Activated CD4-positive, CD25-positive, alpha-beta regulatory T cell treated with anti-CD3 and anti-CD28 coated beads, Interleukin-2, amount 50 U/mL, for 16 hours (primary cell): ENCODE measurements around the gene ILRUN.
"Not testable (repeated sequence)": the region's sequence is repeated elsewhere in the genome, so short reads cannot be mapped to it uniquely, and the experiment has no call there.

Source experiments
- DNase-seq: peaks from one replicate; pipeline ENCODE4 v3.0.0-alpha.2; 2020; ENCODE audit warnings: low read depth, low spot score

ILRUN gene

GRCh38 chr6:34697544-34697836, 923 bp upstream of the ILRUN start:
- no peak for DNase-seq

GRCh38 chr6:34696189-34696738, 303 bp downstream of the ILRUN start:
- DNase-seq: no peak

- DNase-seq: no peak
Observed at GRCh38 chr6:34695729-34696188, 808 bp downstream of the ILRUN start.

- DNase-seq: no peak
Observed at GRCh38 chr6:34692280-34692679, 4.3 kb downstream of the ILRUN start.

GRCh38 chr6:34689742-34690141, 6.8 kb downstream of the ILRUN start:
- no peak for DNase-seq

- no peak for DNase-seq
Observed at GRCh38 chr6:34688956-34689355, 7.6 kb downstream of the ILRUN start.

- no peak for DNase-seq
Observed at GRCh38 chr6:34684919-34685318, 11.6 kb downstream of the ILRUN start.

GRCh38 chr6:34684364-34684763, 12.2 kb downstream of the ILRUN start:
- DNase-seq: no peak

GRCh38 chr6:34680802-34681515, 15.6 kb downstream of the ILRUN start:
- DNase-seq: no peak

GRCh38 chr6:34680313-34680712, 16.3 kb downstream of the ILRUN start:
- not testable (repeated sequence) for DNase-seq

- no peak for DNase-seq
Observed at GRCh38 chr6:34679552-34680253, 16.9 kb downstream of the ILRUN start.

GRCh38 chr6:34676140-34676539, 20.4 kb downstream of the ILRUN start:
- no peak for DNase-seq

GRCh38 chr6:34674930-34675329, 21.6 kb downstream of the ILRUN start:
- DNase-seq: not testable (repeated sequence)

- no peak for DNase-seq
Observed at GRCh38 chr6:34674268-34674639, 22.3 kb downstream of the ILRUN start.

GRCh38 chr6:34673064-34673463, 23.5 kb downstream of the ILRUN start:
- DNase-seq: no peak

- DNase-seq: no peak
Observed at GRCh38 chr6:34672657-34673043, 23.9 kb downstream of the ILRUN start.

GRCh38 chr6:34671801-34672656, 24.5 kb downstream of the ILRUN start:
- DNase-seq: peak; percentile 57

GRCh38 chr6:34671367-34671766, 25.2 kb downstream of the ILRUN start:
- DNase-seq: no peak

GRCh38 chr6:34668799-34669198, 27.8 kb downstream of the ILRUN start:
- not testable (repeated sequence) for DNase-seq

GRCh38 chr6:34667481-34668238, 28.9 kb downstream of the ILRUN start:
- no peak for DNase-seq

- DNase-seq: no peak
Observed at GRCh38 chr6:34665019-34665418, 31.5 kb downstream of the ILRUN start.
